AG04450 (cell line): ENCODE measurements around the gene PCYT1B. TPM values are rescaled to one million over a fixed set of nuclear protein-coding genes. Genes with fewer than 3 reads are reported as not detected.

Source experiments
- CTCF ChIA-PET: fragments of 300-600, 350-600 bp; formaldehyde crosslinking; extraction: SDS; loops from one replicate; lab custom pipeline; 2022; ENCODE audit warnings: antibody characterized with exemption, inconsistent platforms; lab: Charles Lee
- POLR2A ChIA-PET: fragments of 350-600 bp; formaldehyde crosslinking; extraction: SDS; loops from one replicate; lab custom pipeline; 2021; ENCODE audit warnings: antibody characterized with exemption, inconsistent platforms; lab: Yijun Ruan, JAX
- DNase-seq: peaks from one replicate; pipeline ENCODE4 v3.0.0-alpha.2; 2011; ENCODE audit warnings: low read depth, low spot score
- H3K27ac ChIP-seq: one replicate; pipeline ENCODE4 v1.5.1; 2012; ENCODE audit warnings: low read depth, low read length, control low read depth
- H3K27me3 ChIP-seq: one replicate; pipeline ENCODE4 v1.6.0; 2012; ENCODE audit warnings: low read length; ENCODE audit not compliant: control insufficient read depth, insufficient read depth
- H3K4me3 ChIP-seq: 2 replicates; pipeline ENCODE4 v1.5.1; 2011; ENCODE audit warnings: mild to moderate bottlenecking, low read depth, low read length, control low read depth
- H3K9me3 ChIP-seq: 2 replicates; pipeline ENCODE4 v1.5.1; 2012; ENCODE audit warnings: low read length; ENCODE audit not compliant: control insufficient read depth, insufficient read depth
- polyA plus RNA-seq: library from polyadenylated mRNA; depleted of rRNA; stranded (reverse); fragments of >200 nt; gene quantifications from 2 replicates; pipeline ENCODE4 v1.2.3, GENCODE V29; 2011
- TF ChIP-seq, protein P1 (sequence below): IDR thresholded peaks from 2 replicates; pipeline ENCODE4 v1.5.1; 2011; ENCODE audit warnings: low read depth, low read length, control low read depth, inconsistent platforms

PCYT1B gene
- polyA plus RNA-seq, 1 experiment: 0.10 TPM

DNA sequence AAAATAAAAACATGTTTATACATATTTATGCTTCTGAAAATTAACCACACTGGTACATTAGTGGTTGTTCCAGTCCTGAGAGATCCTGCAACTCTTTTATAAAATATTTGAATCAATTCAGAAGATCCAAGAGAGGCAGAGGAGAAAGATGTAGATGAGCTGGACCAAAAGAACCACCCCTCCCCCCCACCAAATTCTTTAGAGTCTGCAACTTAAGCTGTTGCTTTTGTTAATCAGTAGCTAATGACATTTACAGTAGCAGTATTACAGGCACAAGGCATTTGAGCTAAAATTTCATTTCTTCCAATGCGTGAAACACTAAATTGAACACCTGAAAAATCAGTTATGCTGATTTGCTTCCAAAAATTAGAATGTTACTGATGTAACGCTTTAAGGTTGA lies 120.5 kb downstream of the PCYT1B start:
- H3K27me3 ChIP-seq: no peaks in the 10 kb centered on the region
- no peaks in the 10 kb centered on the region for H3K9me3 ChIP-seq
- no peak for DNase-seq
- H3K4me3 ChIP-seq: no peak overlapping the region
- CTCF ChIA-PET: no interaction called here
- POLR2A ChIA-PET: no interaction called here
- H3K27ac ChIP-seq: no peak overlapping the region
- TF ChIP-seq, protein P1, sequence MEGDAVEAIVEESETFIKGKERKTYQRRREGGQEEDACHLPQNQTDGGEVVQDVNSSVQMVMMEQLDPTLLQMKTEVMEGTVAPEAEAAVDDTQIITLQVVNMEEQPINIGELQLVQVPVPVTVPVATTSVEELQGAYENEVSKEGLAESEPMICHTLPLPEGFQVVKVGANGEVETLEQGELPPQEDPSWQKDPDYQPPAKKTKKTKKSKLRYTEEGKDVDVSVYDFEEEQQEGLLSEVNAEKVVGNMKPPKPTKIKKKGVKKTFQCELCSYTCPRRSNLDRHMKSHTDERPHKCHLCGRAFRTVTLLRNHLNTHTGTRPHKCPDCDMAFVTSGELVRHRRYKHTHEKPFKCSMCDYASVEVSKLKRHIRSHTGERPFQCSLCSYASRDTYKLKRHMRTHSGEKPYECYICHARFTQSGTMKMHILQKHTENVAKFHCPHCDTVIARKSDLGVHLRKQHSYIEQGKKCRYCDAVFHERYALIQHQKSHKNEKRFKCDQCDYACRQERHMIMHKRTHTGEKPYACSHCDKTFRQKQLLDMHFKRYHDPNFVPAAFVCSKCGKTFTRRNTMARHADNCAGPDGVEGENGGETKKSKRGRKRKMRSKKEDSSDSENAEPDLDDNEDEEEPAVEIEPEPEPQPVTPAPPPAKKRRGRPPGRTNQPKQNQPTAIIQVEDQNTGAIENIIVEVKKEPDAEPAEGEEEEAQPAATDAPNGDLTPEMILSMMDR: no peak

DNA sequence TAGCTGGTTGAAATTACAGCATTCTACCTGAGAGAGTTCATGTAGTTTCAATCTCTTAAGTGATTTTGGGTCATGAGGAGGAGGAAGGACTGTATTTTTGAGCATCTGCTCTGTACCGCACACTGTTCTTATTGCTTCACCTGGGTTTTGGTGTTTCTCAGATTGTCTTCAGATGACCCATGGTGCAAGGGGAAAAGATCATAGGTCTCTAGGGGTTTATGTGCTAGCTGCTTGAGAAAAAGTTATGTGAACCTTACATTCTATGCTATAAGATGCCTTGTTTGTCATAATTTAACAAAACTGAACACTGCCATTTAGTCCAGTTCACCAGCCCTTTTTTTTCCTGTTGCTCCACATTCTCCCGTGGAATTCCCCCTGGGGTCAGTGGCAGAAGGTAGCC lies 121.7 kb downstream of the PCYT1B start:
- DNase-seq: no peak
- ChIA-PET CTCF (no interaction called here), POLR2A (no interaction called here)
- no peak overlapping the region for H3K4me3 ChIP-seq
- no peak overlapping the region for H3K27ac ChIP-seq
- TF ChIP-seq, protein P1: no peak
- H3K27me3 ChIP-seq: no peaks in the 10 kb centered on the region
- no peaks in the 10 kb centered on the region for H3K9me3 ChIP-seq

DNA sequence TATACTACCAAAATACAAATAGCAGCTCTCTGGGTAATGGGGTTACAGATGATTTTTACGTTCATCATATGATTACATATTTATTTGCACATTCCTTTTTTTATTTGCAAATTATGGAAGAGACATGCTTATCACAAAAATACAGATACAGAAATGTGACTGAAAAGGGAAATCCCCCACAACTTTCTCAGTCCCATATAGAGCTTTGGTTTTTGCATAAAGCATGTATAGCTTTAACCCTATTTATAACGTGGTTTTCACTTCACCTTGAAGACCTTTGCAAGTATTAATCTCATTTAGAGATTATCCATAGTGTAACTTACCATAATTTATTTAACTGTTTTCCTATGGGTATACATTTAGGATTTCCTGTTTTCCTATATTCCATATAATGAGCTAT lies 126.7 kb downstream of the PCYT1B start:
- Histone ChIP-seq H3K4me3 (no peak overlapping the region), H3K27me3 (no peaks in the 10 kb centered on the region), H3K9me3 (no peaks in the 10 kb centered on the region), H3K27ac (no peak overlapping the region)
- DNase-seq: no peak
- CTCF ChIA-PET: no interaction called here
- TF ChIP-seq, protein P1: no peak
- POLR2A ChIA-PET: no interaction called here

DNA sequence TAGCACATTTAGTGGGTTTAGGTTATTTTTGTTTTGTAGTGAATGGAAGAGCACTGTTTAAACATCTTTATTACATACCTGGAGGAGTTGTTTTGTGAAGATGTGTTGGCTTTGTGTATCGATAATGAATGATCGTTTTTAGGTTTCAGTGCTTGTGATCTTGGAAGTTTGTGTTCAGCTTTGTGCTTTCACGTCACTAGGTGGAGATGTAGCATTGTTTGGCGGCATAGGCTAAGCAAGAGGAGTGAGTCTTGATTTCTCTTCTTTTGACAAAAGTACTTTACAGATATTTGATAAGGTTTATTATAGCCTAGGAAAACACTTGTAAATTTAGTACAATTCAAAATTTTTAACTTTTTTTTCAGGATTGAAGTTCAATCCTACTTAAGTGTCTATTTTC lies 131.7 kb downstream of the PCYT1B start:
- no peaks in the 10 kb centered on the region for H3K27me3 ChIP-seq
- no peak overlapping the region for H3K27ac ChIP-seq
- POLR2A ChIA-PET: no interaction called here
- TF ChIP-seq, protein P1: peak; percentile 27
- no peak overlapping the region for H3K4me3 ChIP-seq
- no peaks in the 10 kb centered on the region for H3K9me3 ChIP-seq
- DNase-seq: no peak
- CTCF ChIA-PET: interaction anchor here (1.5 kb wide), 1 partner anchor 16 kb away, joined by 4 read pairs; no protein-coding TSS in a partner anchor

DNA sequence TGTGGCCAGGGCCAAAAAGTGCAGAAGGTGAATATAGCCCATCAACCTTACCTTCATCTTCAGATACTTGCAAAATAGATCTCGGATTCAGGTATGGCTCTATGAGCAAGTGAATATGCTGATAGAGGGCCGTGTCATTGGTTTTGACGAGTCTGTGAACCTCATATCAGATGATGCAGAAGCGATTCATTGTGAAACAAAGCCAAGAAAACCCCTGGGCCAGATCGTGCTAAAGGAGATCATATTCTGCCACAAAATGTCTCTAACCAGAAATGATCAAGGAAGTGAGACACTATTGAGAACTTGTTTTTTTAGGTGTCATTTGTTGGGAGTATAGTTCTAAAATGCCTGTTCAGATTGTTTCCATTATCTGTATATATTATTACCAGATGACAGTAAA lies 133.7 kb downstream of the PCYT1B start:
- no peaks in the 10 kb centered on the region for H3K27me3 ChIP-seq
- H3K27ac ChIP-seq: no peak overlapping the region
- H3K4me3 ChIP-seq: no peak overlapping the region
- no peak for DNase-seq
- ChIA-PET POLR2A (no interaction called here), CTCF (no interaction called here)
- TF ChIP-seq, protein P1: no peak
- H3K9me3 ChIP-seq: no peaks in the 10 kb centered on the region
